Kidney epithelial cell (primary cell): Measurements from ENCODE around the gene RPA1. TPM values are rescaled to one million over a fixed set of nuclear protein-coding genes. Genes with fewer than 3 reads are reported as not detected.

ENCODE experiments used
- DNase-seq: peaks from one replicate; pipeline ENCODE4 v3.0.0-alpha.2; 2010; ENCODE audit warnings: low read depth
- H3K27me3 ChIP-seq: 2 replicates; pipeline ENCODE4 v1.6.0; 2011; ENCODE audit warnings: low read length; ENCODE audit not compliant: control insufficient read depth, insufficient read depth
- H3K36me3 ChIP-seq: 2 replicates; pipeline ENCODE4 v1.5.1; 2011; ENCODE audit warnings: low read length; ENCODE audit not compliant: control insufficient read depth, insufficient read depth
- H3K4me3 ChIP-seq: 2 replicates; pipeline ENCODE4 v1.5.1; 2011; ENCODE audit warnings: low read depth, mild to moderate bottlenecking, control low read depth, low read length
- total RNA-seq: library from RNA; depleted of rRNA; stranded (reverse); fragments of >200 nt; gene quantifications from 2 replicates; pipeline ENCODE4 v1.2.3, GENCODE V29; 2015
- TF ChIP-seq, protein P1 (sequence below): IDR thresholded peaks from 2 replicates; pipeline ENCODE4 v1.5.1; 2011; ENCODE audit warnings: mild to moderate bottlenecking, moderate library complexity, low read length, control low read depth, inconsistent platforms; ENCODE audit not compliant: insufficient read depth, poor library complexity, severe bottlenecking

The RPA1 gene
- total RNA-seq, 1 donor from 2014 or later, result 30.3 TPM

DNA sequence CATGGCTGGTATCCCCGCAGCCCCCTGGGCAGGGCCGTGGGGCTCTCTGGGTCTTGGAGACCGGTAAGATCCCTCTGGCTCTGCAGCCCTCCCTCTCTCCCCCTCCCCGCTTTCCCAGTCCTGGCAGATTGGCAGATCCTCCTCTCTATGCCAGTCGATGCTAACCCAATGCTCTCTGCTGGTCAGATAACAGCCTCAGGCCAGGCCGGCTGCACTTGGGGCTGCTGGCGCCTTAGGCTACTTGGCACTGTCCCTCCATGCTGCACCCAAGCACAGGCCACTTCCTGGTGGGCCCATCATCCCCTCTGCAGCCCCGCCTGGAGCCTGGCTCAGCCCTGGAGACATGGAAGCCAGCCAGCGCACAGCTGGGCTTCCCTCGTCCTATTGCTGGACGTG lies 113.6 kb downstream of the RPA1 start:
- Histone ChIP-seq H3K4me3 (no peak overlapping the region), H3K36me3 (no peaks in the 10 kb centered on the region), H3K27me3 (peaks cover 27% of the 10 kb centered on the region)
- DNase-seq, result no peak
- TF ChIP-seq, protein P1, sequence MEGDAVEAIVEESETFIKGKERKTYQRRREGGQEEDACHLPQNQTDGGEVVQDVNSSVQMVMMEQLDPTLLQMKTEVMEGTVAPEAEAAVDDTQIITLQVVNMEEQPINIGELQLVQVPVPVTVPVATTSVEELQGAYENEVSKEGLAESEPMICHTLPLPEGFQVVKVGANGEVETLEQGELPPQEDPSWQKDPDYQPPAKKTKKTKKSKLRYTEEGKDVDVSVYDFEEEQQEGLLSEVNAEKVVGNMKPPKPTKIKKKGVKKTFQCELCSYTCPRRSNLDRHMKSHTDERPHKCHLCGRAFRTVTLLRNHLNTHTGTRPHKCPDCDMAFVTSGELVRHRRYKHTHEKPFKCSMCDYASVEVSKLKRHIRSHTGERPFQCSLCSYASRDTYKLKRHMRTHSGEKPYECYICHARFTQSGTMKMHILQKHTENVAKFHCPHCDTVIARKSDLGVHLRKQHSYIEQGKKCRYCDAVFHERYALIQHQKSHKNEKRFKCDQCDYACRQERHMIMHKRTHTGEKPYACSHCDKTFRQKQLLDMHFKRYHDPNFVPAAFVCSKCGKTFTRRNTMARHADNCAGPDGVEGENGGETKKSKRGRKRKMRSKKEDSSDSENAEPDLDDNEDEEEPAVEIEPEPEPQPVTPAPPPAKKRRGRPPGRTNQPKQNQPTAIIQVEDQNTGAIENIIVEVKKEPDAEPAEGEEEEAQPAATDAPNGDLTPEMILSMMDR, result no peak

DNA sequence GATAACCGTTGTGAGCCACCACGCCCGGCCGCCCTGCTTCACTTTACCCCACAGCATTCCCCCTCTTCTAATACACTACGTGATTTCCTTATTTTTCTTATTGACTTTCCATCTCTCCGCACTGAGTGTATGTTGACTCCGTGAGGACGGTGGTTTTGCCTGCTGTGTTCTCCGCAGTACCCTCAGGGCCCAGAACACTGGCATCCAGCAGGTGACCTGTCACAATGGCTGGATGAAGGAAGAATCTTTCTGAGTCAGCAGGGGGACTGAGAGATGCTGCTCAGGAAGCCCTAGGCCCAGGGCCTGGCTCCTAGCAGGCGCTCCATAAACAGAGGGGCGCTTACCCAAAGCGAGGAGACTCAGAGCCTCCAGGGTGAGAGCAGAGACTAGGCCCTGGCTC lies 115.8 kb downstream of the RPA1 start:
- Histone ChIP-seq H3K27me3 (peaks cover 20% of the 10 kb centered on the region), H3K36me3 (no peaks in the 10 kb centered on the region), H3K4me3 (no peak overlapping the region)
- TF ChIP-seq, protein P1, result no peak
- DNase-seq, result no peak

DNA sequence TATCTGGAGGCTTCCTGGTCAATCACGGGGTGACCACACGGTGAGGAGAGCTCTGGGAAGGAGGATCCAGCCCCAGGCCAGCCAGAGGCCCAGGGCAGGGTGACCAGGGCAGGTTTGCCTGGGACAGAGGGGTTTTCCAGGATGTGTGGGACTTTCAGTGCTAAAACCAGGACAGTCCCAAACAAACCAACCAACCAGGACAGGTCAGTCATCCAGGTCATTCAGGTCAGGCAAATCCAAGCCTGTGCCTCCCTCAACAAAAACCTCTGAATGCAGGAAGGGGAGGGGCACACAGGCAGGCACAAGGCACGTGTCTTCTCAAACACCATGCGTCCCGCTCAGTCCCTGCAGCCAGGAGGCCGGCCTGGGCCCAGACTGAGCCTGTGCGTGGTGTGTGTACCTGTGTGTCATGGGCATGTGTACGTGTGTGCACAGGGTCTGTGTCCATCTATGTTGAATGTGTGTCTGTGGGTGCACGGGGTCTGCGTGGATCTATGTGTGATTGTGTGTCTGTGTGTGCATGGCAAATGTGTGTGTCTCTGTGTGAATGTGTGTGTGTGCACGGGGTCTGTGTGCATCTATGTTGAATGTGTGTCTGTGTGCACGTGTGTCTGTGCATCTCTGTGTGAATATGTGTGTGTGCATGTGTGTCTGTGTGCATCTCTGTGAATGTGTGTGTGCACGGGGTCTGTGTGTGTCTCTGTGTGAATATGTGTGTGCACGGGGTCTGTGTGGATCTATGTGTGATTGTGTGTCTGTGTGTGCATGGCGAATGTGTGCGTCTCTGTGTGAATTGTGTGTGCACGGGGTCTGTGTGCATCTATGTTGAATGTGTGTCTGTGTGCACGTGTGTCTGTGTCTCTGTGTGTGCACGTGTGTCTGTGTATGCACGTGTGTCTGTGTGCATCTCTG lies 116.5 kb downstream of the RPA1 start:
- no peak overlapping the region for H3K4me3 ChIP-seq
- no peak for DNase-seq
- peaks cover 13% of the 10 kb centered on the region for H3K27me3 ChIP-seq
- TF ChIP-seq, protein P1, result no peak
- H3K36me3 ChIP-seq, result no peaks in the 10 kb centered on the region

DNA sequence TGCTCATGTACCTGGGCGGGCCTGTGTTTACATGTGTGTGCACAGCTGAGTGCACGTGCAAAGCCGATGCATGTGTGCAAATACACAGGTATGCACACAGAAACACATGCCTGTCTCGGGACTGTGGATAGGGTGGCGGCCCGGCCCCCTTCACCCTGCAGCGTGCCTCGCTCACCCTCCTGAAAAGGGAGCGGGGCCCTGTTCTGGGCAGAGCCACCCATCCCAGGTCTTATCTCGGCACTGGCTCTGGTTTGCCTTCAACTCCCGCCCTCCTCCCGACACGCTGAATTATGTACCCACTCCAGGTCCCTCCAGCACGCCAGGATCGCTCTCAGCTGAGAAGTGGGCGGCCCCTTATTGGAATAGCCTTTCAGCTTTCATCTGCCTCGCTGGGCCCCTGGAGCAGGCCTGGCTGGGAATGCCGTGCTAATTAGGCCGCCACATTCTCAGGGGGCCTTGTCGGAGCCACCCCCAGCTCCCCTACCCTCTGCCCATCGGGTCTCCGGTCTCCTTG lies 117.5 kb downstream of the RPA1 start:
- Histone ChIP-seq H3K4me3 (no peak overlapping the region), H3K27me3 (peaks cover 5% of the 10 kb centered on the region), H3K36me3 (no peaks in the 10 kb centered on the region)
- no peak for DNase-seq
- TF ChIP-seq, protein P1, result no peak

DNA sequence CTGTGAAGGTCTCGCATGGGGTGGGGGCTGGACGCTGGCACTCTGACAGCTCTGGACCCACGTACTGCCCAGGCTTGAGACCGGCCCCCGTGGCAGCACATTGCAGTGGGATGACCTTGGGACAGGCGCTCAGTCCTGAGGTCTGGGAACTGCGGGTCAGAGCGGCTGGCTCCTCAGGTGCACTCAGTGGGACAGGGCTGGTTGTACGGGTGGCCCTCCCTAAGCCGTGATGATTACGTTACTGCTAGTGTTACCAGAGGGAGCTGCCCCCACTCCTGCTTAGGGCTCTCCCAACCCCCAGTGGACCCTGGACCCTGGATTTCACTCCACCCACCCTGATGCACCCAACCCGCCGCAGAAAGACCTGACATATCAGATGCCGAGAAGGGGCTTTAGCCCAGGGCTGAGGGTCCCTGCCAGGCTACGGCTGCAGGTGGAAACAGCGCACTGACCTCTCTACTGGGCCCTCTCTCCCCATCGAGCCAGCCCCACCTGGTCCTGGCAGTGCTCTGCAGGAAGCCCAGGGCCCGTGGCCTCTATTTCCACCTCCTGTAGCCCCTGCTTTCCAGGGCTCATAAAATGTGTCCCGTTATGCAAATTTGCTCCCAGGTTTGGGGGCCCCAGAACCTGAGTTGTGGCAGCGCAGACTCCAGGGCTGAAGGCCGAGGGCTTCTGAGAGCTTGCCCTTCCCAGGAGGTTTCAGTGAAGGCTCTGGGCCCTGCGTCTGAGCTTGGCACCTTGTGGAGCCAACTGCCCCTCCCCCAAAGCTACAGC lies 118.1 kb downstream of the RPA1 start:
- H3K4me3 ChIP-seq, result no peak overlapping the region
- TF ChIP-seq, protein P1, result no peak
- no peak for DNase-seq

More for the DNA sequence above, 118.1 kb downstream of the RPA1 start:
- no peaks in the 10 kb centered on the region for H3K36me3 ChIP-seq
- peaks cover 2% of the 10 kb centered on the region for H3K27me3 ChIP-seq
